SK-N-SH (cell line): ENCODE data around the gene NSF.
"Not testable (repeated sequence)": the region's sequence is repeated elsewhere in the genome, so short reads cannot be mapped to it uniquely, and the experiment has no call there.

Experiments used
- EP300 ChIP-seq, 2 experiments: IDR thresholded peaks; 2 replicates each; pipeline versions ENCODE4 v1.4.0 to v1.6.1; 2012; ENCODE audit warnings: borderline replicate concordance in 1 of 2, low read depth in 1 of 2, low read length in 1 of 2
- MXI1 ChIP-seq: IDR thresholded peaks from 2 replicates; pipeline ENCODE4 v1.6.1; 2012; ENCODE audit warnings: mild to moderate bottlenecking, low read depth, low read length, improper control_type of control experiment
- POLR2AphosphoS5 ChIP-seq: IDR thresholded peaks from 2 replicates; pipeline ENCODE4 v1.6.1; 2012; ENCODE audit warnings: low read depth, low read length
- SMC3 ChIP-seq: IDR thresholded peaks from 2 replicates; pipeline ENCODE4 v1.6.1; 2012; ENCODE audit warnings: low read depth, low read length, improper control_type of control experiment
- TF ChIP-seq, protein P1 (sequence below): IDR thresholded peaks from 2 replicates; pipeline ENCODE4 v1.4.0; 2012; ENCODE audit warnings: low read depth, borderline replicate concordance
- TF ChIP-seq, protein P2 (sequence below): fragments of 200-600 bp; sonication (generic); IDR thresholded peaks from 2 replicates; pipeline ENCODE4 v1.6.1; 2017; ENCODE audit warnings: antibody characterized with exemption, mild to moderate bottlenecking, moderate library complexity
- TF ChIP-seq, protein P3 (sequence below): fragments of 150-350 bp; IDR thresholded peaks from 2 replicates; pipeline ENCODE4 v1.6.1; 2016; ENCODE audit warnings: mild to moderate bottlenecking, low read depth, low read length
- TF ChIP-seq, protein P4 (sequence below): IDR thresholded peaks from 2 replicates; pipeline ENCODE4 v1.6.1; 2012; ENCODE audit warnings: mild to moderate bottlenecking, low read depth, low read length, moderate library complexity

DNA sequence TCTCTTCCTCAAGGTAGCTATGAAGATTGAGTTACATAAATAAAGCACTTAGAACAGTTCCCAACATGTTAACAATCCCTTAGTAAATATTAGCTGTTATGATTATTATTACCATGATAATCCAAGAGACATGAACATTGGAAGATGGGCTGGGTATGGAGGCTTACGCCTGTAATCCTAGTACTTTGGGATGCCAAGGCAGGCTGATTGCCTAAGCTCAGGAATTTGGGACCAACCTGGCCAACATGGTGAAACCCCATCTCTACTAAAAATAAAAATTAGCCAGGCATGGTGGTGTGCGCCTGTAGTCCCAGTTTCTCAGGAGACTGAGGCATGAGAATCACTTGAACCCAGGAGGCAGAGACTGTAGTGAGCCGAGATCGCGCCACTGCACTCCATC, 34.3 kb downstream of the NSF start:
- TF ChIP-seq EP300 (IDR thresholded peaks at IDR 0.05; ENCODE audit: borderline replicate concordance in 1 of 2, low read depth in 1 of 2, low read length in 1 of 2); MXI1; POLR2AphosphoS5; SMC3: not testable (repeated sequence)
- TF ChIP-seq, protein P1, sequence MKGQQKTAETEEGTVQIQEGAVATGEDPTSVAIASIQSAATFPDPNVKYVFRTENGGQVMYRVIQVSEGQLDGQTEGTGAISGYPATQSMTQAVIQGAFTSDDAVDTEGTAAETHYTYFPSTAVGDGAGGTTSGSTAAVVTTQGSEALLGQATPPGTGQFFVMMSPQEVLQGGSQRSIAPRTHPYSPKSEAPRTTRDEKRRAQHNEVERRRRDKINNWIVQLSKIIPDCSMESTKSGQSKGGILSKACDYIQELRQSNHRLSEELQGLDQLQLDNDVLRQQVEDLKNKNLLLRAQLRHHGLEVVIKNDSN, result not testable (repeated sequence)
- TF ChIP-seq, protein P2, sequence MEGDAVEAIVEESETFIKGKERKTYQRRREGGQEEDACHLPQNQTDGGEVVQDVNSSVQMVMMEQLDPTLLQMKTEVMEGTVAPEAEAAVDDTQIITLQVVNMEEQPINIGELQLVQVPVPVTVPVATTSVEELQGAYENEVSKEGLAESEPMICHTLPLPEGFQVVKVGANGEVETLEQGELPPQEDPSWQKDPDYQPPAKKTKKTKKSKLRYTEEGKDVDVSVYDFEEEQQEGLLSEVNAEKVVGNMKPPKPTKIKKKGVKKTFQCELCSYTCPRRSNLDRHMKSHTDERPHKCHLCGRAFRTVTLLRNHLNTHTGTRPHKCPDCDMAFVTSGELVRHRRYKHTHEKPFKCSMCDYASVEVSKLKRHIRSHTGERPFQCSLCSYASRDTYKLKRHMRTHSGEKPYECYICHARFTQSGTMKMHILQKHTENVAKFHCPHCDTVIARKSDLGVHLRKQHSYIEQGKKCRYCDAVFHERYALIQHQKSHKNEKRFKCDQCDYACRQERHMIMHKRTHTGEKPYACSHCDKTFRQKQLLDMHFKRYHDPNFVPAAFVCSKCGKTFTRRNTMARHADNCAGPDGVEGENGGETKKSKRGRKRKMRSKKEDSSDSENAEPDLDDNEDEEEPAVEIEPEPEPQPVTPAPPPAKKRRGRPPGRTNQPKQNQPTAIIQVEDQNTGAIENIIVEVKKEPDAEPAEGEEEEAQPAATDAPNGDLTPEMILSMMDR, result not testable (repeated sequence)
- TF ChIP-seq, protein P3, sequence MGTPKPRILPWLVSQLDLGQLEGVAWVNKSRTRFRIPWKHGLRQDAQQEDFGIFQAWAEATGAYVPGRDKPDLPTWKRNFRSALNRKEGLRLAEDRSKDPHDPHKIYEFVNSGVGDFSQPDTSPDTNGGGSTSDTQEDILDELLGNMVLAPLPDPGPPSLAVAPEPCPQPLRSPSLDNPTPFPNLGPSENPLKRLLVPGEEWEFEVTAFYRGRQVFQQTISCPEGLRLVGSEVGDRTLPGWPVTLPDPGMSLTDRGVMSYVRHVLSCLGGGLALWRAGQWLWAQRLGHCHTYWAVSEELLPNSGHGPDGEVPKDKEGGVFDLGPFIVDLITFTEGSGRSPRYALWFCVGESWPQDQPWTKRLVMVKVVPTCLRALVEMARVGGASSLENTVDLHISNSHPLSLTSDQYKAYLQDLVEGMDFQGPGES, result not testable (repeated sequence)
- TF ChIP-seq, protein P4, sequence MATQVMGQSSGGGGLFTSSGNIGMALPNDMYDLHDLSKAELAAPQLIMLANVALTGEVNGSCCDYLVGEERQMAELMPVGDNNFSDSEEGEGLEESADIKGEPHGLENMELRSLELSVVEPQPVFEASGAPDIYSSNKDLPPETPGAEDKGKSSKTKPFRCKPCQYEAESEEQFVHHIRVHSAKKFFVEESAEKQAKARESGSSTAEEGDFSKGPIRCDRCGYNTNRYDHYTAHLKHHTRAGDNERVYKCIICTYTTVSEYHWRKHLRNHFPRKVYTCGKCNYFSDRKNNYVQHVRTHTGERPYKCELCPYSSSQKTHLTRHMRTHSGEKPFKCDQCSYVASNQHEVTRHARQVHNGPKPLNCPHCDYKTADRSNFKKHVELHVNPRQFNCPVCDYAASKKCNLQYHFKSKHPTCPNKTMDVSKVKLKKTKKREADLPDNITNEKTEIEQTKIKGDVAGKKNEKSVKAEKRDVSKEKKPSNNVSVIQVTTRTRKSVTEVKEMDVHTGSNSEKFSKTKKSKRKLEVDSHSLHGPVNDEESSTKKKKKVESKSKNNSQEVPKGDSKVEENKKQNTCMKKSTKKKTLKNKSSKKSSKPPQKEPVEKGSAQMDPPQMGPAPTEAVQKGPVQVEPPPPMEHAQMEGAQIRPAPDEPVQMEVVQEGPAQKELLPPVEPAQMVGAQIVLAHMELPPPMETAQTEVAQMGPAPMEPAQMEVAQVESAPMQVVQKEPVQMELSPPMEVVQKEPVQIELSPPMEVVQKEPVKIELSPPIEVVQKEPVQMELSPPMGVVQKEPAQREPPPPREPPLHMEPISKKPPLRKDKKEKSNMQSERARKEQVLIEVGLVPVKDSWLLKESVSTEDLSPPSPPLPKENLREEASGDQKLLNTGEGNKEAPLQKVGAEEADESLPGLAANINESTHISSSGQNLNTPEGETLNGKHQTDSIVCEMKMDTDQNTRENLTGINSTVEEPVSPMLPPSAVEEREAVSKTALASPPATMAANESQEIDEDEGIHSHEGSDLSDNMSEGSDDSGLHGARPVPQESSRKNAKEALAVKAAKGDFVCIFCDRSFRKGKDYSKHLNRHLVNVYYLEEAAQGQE, result not testable (repeated sequence)
